GM12878 (cell line): Measurements from ENCODE around the gene TIRAP. TPM values are rescaled to one million over a fixed set of nuclear protein-coding genes. Genes with fewer than 3 reads are reported as not detected.
A peak's percentile ranks its signal among the peaks of the same experiment; 100 is the strongest.

Source experiments
- ATAC-seq: fragments of 200-7000 bp; cut with Tn5 transposase; 3 replicates; pipeline ENCODE4 v1.9.1; 2020; ENCODE audit warnings: mild to moderate bottlenecking, moderate library complexity
- BruUV-seq: library from RNA; stranded (reverse); fragments of 400-500 nt; replicated peaks from 2 replicates; lab custom pipeline; 2021; lab: Mats Ljungman, UMichigan
- CTCF ChIA-PET: fragments of 300-600 bp; sonication (Branson Sonifier 250); formaldehyde crosslinking; extraction: SDS; loops from one replicate; lab custom pipeline; 2021; ENCODE audit warnings: inconsistent platforms; lab: Yijun Ruan, JAX
- POLR2A ChIA-PET: fragments of 350-600 bp; formaldehyde crosslinking; extraction: SDS; loops from one replicate; lab custom pipeline; 2021; ENCODE audit warnings: inconsistent platforms; lab: Charles Lee
- RAD21 ChIA-PET: fragments of 300-600 bp; sonication (Branson Sonifier 250); formaldehyde crosslinking; loops from one replicate; lab custom pipeline; 2023; ENCODE audit warnings: antibody characterized with exemption; ENCODE audit not compliant: unreplicated experiment; lab: Charles Lee
- SMC1A ChIA-PET: fragments of 300-600 bp; sonication (Branson Sonifier 250); formaldehyde crosslinking; loops from one replicate; lab custom pipeline; 2023; ENCODE audit not compliant: unreplicated experiment, uncharacterized antibody; lab: Charles Lee
- DNase-seq: peaks from one replicate; pipeline ENCODE4 v3.0.0-alpha.2; 2011; ENCODE audit warnings: low read depth, low spot score
- FAIRE-seq: peaks from 3 replicates; lab custom pipeline; 2011; peaks lifted over from hg19 to GRCh38; lab: Jason Lieb, UNC
- H2AFZ ChIP-seq: 2 replicates; pipeline ENCODE4 v1.6.0; 2011; ENCODE audit warnings: low read depth, low read length, control low read depth; ENCODE audit not compliant: control insufficient read depth
- H3K27ac ChIP-seq: 2 replicates; pipeline ENCODE4 v1.5.1; 2011; ENCODE audit warnings: control low read depth; ENCODE audit not compliant: control insufficient read depth, insufficient read depth
- H3K27me3 ChIP-seq, 2 experiments: replicated peaks in 1 of 2; 2 replicates each; pipeline versions ENCODE4 v1.6.0 to v1.6.1; 2011; ENCODE audit warnings: low read length in 1 of 2; ENCODE audit not compliant: control insufficient read depth in 2 of 2, insufficient read depth in 2 of 2
- H3K36me3 ChIP-seq, 2 experiments: 2 replicates each; pipeline ENCODE4 v1.5.1; 2011; ENCODE audit warnings: low read length in 1 of 2; ENCODE audit not compliant: control insufficient read depth in 2 of 2, insufficient read depth in 2 of 2
- H3K4me1 ChIP-seq: 2 replicates; pipeline ENCODE4 v1.6.1; 2011; ENCODE audit warnings: mild to moderate bottlenecking, low read length, moderate library complexity, mixed read lengths; ENCODE audit not compliant: control insufficient read depth, insufficient read depth
- H3K4me2 ChIP-seq: 2 replicates; pipeline ENCODE4 v1.6.0; 2011; ENCODE audit warnings: control low read depth; ENCODE audit not compliant: control insufficient read depth, insufficient read depth
- H3K4me3 ChIP-seq: fragments of 200-600 bp; sonication (generic); 2 replicates; pipeline ENCODE4 v1.5.1; 2016
- H3K79me2 ChIP-seq: 2 replicates; pipeline ENCODE4 v1.6.0; 2011; ENCODE audit warnings: low read length; ENCODE audit not compliant: control insufficient read depth, insufficient read depth
- H3K9ac ChIP-seq: 2 replicates; pipeline ENCODE4 v1.8.0; 2011; ENCODE audit warnings: low read length, control low read depth, mixed read lengths; ENCODE audit not compliant: control insufficient read depth, insufficient read depth
- H3K9me3 ChIP-seq: replicated peaks from 3 replicates; pipeline ENCODE4 v1.5.1; 2011; ENCODE audit warnings: mild to moderate bottlenecking, low read length; ENCODE audit not compliant: control insufficient read depth, insufficient read depth
- H4K20me1 ChIP-seq: 2 replicates; pipeline ENCODE4 v1.6.0; 2011; ENCODE audit not compliant: control insufficient read depth, insufficient read depth
- EGR1 ChIP-seq, 2 experiments: IDR thresholded peaks; 1 replicate in 1 of 2; 2 replicates in 1 of 2; pipeline ENCODE4 v1.6.1; 2011 to 2012; ENCODE audit warnings: low read depth in 2 of 2, low read length in 2 of 2, borderline replicate concordance in 1 of 2, mild to moderate bottlenecking in 1 of 2, moderate library complexity in 1 of 2
- NFYB ChIP-seq: IDR thresholded peaks from 2 replicates; pipeline ENCODE4 v1.6.1; 2011; ENCODE audit warnings: low read depth, mild to moderate bottlenecking, low read length, improper control_type of control experiment, moderate library complexity; ENCODE audit not compliant: insufficient read depth
- PML ChIP-seq: IDR thresholded peaks from 2 replicates; pipeline ENCODE4 v1.6.1; 2012; ENCODE audit warnings: low read length, inconsistent platforms
- RUNX3 ChIP-seq: IDR thresholded peaks from 2 replicates; pipeline ENCODE4 v1.6.1; 2012; ENCODE audit warnings: low read length, inconsistent platforms
- SMAD5 ChIP-seq: IDR thresholded peaks from 2 replicates; pipeline ENCODE4 v1.6.1; 2016; ENCODE audit warnings: antibody characterized with exemption, low read depth
- WGBS: methylation state at CpG from one replicate; pipeline ENCODE4 v1.1.6; 2016; ENCODE audit warnings: low lambda C conversion rate; ENCODE audit not compliant: insufficient replicate concordance, insufficient coverage; ENCODE audit errors: missing lambda C conversion rate; 5-methylcytosine and 5-hydroxymethylcytosine counted together
- in situ Hi-C: fragments of 300-500 bp; cut with MboI; formaldehyde crosslinking; loops from 9 replicates; pipeline ENCODE4 v1.14.3; 2018; ENCODE audit warnings: mixed read lengths
- intact Hi-C: fragments of 100-400 bp; cut with micrococcal nuclease; formaldehyde crosslinking; loops from one replicate; pipeline ENCODE4 v1.14.2; 2022; ENCODE audit not compliant: unreplicated experiment
- polyA plus RNA-seq, 11 experiments: library from polyadenylated mRNA; depleted of rRNA in 4 of 11; unstranded in 6 of 11; stranded (reverse) in 5 of 11; fragments of >200 nt; fragmentation: Nextera tagmentation in 4 of 11; fragmentation: Illumina TruSeq in 1 of 11; extraction: Ambion mirVana in 4 of 11; extraction: Trizol in 1 of 11; gene quantifications; 1 replicate in 1 of 11; 2 replicates in 10 of 11; pipeline versions ENCODE4 v1.2.1 to v1.2.3, GENCODE V29; 2011 to 2016; ENCODE audit warnings: inconsistent platforms in 2 of 11, missing spikeins in 2 of 11, low read depth in 1 of 11
- total RNA-seq, 4 experiments: library from RNA; depleted of rRNA in 3 of 4; stranded (reverse); fragments of >200 nt in 3 of 4; fragmentation: Illumina TruSeq in 1 of 4; extraction: Trizol in 1 of 4; gene quantifications; 2 replicates each; pipeline versions ENCODE4 v1.2.1 to v1.2.3, GENCODE V29; 2013 to 2021
- TF ChIP-seq, protein P1 (sequence below): fragments of 450-650 bp; IDR thresholded peaks from 2 replicates; pipeline ENCODE4 v1.6.1; 2016; ENCODE audit warnings: mild to moderate bottlenecking
- TF ChIP-seq, protein P2 (sequence below): fragments of 150-350 bp; IDR thresholded peaks from 2 replicates; pipeline ENCODE4 v1.6.1; 2016; ENCODE audit warnings: low read depth, low read length

Gene TIRAP
- total and polyA plus RNA-seq, 10 of the 15 experiments (the other 5 are each of a cell fraction or from before 2014, with no cell fraction given) = 0.76 to 9.9 (median 4.7) TPM

DNA sequence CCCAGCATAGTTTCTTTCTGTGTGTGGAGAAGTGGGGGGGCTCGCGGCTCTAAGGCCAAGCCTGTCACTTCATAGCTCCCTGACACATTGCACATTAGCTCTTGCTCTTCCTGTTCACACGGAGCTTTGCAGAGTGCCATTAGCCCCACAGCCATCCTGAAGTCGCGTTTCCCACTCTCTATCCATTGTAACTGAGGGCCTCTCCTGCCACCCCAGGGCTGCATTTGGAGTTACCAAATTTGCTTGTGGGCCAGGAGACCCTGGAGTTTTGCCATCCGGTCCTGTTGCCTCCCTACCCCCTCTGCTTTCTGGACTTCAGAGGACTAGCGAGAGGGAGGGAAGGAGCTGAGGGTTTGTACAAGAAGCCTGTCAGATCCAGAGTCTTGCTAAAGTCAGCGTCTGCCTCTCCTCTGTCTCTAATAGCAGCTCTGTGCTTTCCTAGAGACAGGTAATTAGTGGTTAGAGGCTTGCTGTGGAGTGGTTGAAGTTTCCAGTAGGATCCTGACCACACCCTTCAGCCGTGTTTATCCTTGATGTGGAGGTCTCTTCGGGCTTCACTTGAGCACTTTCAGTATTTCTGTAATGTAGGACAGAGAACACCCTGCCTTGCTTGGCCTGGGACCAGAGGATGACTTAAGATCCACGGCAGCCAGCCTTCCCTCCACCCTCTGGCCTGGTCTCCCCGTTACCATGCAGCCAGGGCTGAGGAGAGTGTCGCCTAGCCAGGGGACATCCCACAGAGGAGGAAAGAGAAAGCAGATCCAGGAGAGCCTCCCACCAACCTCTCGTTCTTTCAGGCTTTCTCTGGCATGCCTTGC lies 35.1 kb downstream of the TIRAP start:
- TF ChIP-seq, protein P1, sequence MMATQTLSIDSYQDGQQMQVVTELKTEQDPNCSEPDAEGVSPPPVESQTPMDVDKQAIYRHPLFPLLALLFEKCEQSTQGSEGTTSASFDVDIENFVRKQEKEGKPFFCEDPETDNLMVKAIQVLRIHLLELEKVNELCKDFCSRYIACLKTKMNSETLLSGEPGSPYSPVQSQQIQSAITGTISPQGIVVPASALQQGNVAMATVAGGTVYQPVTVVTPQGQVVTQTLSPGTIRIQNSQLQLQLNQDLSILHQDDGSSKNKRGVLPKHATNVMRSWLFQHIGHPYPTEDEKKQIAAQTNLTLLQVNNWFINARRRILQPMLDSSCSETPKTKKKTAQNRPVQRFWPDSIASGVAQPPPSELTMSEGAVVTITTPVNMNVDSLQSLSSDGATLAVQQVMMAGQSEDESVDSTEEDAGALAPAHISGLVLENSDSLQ = no peak; the same call in 1 of the 2 replicates
- no peak for TF ChIP-seq PML
- TF ChIP-seq NFYB = no peak
- no peak for TF ChIP-seq RUNX3
- TF ChIP-seq EGR1 (IDR thresholded peaks at IDR 0.05; ENCODE audit: borderline replicate concordance in 1 of 2, low read depth in 2 of 2, low read length in 2 of 2) = no peak
- TF ChIP-seq, protein P2, sequence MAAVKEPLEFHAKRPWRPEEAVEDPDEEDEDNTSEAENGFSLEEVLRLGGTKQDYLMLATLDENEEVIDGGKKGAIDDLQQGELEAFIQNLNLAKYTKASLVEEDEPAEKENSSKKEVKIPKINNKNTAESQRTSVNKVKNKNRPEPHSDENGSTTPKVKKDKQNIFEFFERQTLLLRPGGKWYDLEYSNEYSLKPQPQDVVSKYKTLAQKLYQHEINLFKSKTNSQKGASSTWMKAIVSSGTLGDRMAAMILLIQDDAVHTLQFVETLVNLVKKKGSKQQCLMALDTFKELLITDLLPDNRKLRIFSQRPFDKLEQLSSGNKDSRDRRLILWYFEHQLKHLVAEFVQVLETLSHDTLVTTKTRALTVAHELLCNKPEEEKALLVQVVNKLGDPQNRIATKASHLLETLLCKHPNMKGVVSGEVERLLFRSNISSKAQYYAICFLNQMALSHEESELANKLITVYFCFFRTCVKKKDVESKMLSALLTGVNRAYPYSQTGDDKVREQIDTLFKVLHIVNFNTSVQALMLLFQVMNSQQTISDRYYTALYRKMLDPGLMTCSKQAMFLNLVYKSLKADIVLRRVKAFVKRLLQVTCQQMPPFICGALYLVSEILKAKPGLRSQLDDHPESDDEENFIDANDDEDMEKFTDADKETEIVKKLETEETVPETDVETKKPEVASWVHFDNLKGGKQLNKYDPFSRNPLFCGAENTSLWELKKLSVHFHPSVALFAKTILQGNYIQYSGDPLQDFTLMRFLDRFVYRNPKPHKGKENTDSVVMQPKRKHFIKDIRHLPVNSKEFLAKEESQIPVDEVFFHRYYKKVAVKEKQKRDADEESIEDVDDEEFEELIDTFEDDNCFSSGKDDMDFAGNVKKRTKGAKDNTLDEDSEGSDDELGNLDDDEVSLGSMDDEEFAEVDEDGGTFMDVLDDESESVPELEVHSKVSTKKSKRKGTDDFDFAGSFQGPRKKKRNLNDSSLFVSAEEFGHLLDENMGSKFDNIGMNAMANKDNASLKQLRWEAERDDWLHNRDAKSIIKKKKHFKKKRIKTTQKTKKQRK = no peak
- no peak for TF ChIP-seq SMAD5
- Histone ChIP-seq H3K9me3 (no peaks in the 10 kb centered on the region; the same call in none of the 3 replicates), H3K27ac (peak overlapping the region; percentile 71), H3K9ac (peak overlapping the region; percentile 48), H2AFZ (no peak overlapping the region), H3K4me3 (0 out of 2 replicates have a peak overlapping the region, but pooled peaks have one; percentile 6), H3K27me3 (no peaks in the 10 kb centered on the region), H4K20me1 (peaks cover 3% of the 10 kb centered on the region; the same call in 1 of the 2 replicates), H3K4me1 (peaks cover 34% of the 10 kb centered on the region), H3K36me3 (peaks cover 0 to 7% of the 10 kb centered on the region in 2 experiments), H3K79me2 (peaks cover 7% of the 10 kb centered on the region), H3K4me2 (peak overlapping the region; percentile 71)
- intact Hi-C loops (loop anchor here (10.0 kb wide), 3 partner anchors 387 to 667 kb away; no protein-coding TSS in a partner anchor), in situ Hi-C loops (no loop called here)
- ChIA-PET CTCF (interaction anchor here (0.8 to 5.3 kb wide), 5 partner anchors 8 to 167 kb away, joined by 3 to 31 read pairs (median 3); no protein-coding TSS in a partner anchor), POLR2A (no interaction called here), SMC1A (interaction anchor here (0.6 to 2.6 kb wide), 7 partner anchors 8 to 423 kb away, joined by 3 to 13 read pairs (median 8); no protein-coding TSS in a partner anchor), RAD21 (interaction anchor here (1.2 to 2.5 kb wide), 4 partner anchors 8 to 166 kb away, joined by 3 to 11 read pairs (median 8); partner anchors contain the start of gene DCPS)
- 92% methylated on average over 14 of the region's 14 CpGs for WGBS
- ATAC-seq (peak; percentile 62), DNase-seq (no peak), FAIRE-seq (no peak)
- no TSS peak for BruUV-seq
